Ishikawa (cell line): ENCODE results near the gene BCL6.

ENCODE experiments used
- CEBPB ChIP-seq: IDR thresholded peaks from 2 replicates; pipeline ENCODE4 v1.6.1; 2012
- CREB1 ChIP-seq: IDR thresholded peaks from 2 replicates; pipeline ENCODE4 v1.6.1; 2012; ENCODE audit warnings: low read depth
- EGR1 ChIP-seq: IDR thresholded peaks from 2 replicates; pipeline ENCODE4 v1.6.1; 2012
- EP300 ChIP-seq: IDR thresholded peaks from 2 replicates; pipeline ENCODE4 v1.6.1; 2012; ENCODE audit warnings: borderline replicate concordance
- FOXM1 ChIP-seq: IDR thresholded peaks from 2 replicates; pipeline ENCODE4 v1.6.1; 2012; ENCODE audit warnings: low read depth, borderline replicate concordance
- MAX ChIP-seq: IDR thresholded peaks from 2 replicates; pipeline ENCODE4 v1.6.1; 2012
- NFIC ChIP-seq: IDR thresholded peaks from 2 replicates; pipeline ENCODE4 v1.6.1; 2012
- RAD21 ChIP-seq: IDR thresholded peaks from 2 replicates; pipeline ENCODE4 v1.6.1; 2012; ENCODE audit warnings: low read depth
- REST ChIP-seq: IDR thresholded peaks from 2 replicates; pipeline ENCODE4 v1.6.1; 2012; ENCODE audit warnings: low read depth, mild to moderate bottlenecking
- TAF1 ChIP-seq: IDR thresholded peaks from 2 replicates; pipeline ENCODE4 v1.6.1; 2012; ENCODE audit warnings: low read depth, mild to moderate bottlenecking
- TCF12 ChIP-seq: IDR thresholded peaks from 2 replicates; pipeline ENCODE4 v1.6.1; 2012; ENCODE audit warnings: low read depth
- TEAD4 ChIP-seq: IDR thresholded peaks from 2 replicates; pipeline ENCODE4 v1.6.1; 2012
- USF1 ChIP-seq: IDR thresholded peaks from 2 replicates; pipeline ENCODE4 v1.6.1; 2012
- YY1 ChIP-seq: IDR thresholded peaks from 2 replicates; pipeline ENCODE4 v1.6.1; 2012; ENCODE audit warnings: low read depth
- ZBTB7A ChIP-seq: IDR thresholded peaks from 2 replicates; pipeline ENCODE4 v1.6.1; 2012; ENCODE audit warnings: low read depth

The BCL6 gene

GRCh38 chr3:187742351-187743171 is 2.7 kb downstream of the BCL6 start:
- no peak for TF ChIP-seq EGR1
- no peak for TF ChIP-seq ZBTB7A
- no peak for TF ChIP-seq FOXM1
- TF ChIP-seq TAF1, result no peak
- TF ChIP-seq MAX, result no peak
- no peak for TF ChIP-seq EP300
- no peak for TF ChIP-seq RAD21
- TF ChIP-seq USF1, result no peak
- no peak for TF ChIP-seq CREB1

- TF ChIP-seq FOXM1 (0 out of 2 replicates have a peak, but pooled peaks have one; percentile 27), RAD21 (peak; percentile 97), MAX (peak; percentile 79), REST (no peak), CEBPB (0 out of 2 replicates have a peak, but pooled peaks have one; percentile 12)
These were observed 3.6 kb downstream of the BCL6 start for GRCh38 chr3:187741403-187742350.

GRCh38 chr3:187740421-187741399 is 4.6 kb downstream of the BCL6 start:
- peak; percentile 99 for TF ChIP-seq ZBTB7A
- no peak for TF ChIP-seq CEBPB
- TF ChIP-seq RAD21, result peak; percentile 84
- no peak for TF ChIP-seq TAF1
- no peak for TF ChIP-seq CREB1
- peak; percentile 59; the same call in 1 of the 2 replicates for TF ChIP-seq YY1

- TF ChIP-seq MAX, result peak; percentile 77
- TF ChIP-seq RAD21, result peak; percentile 43; the same call in 1 of the 2 replicates
- no peak for TF ChIP-seq FOXM1
- TF ChIP-seq EGR1, result peak; percentile 77; the same call in 1 of the 2 replicates
- peak; percentile 86 for TF ChIP-seq YY1
- TF ChIP-seq ZBTB7A, result peak; percentile 99
- TF ChIP-seq USF1, result peak; percentile 29
- no peak for TF ChIP-seq TCF12
These were observed 5.5 kb downstream of the BCL6 start for GRCh38 chr3:187739561-187740332.

GRCh38 chr3:187739094-187739560 is 6.1 kb downstream of the BCL6 start:
- TF ChIP-seq TEAD4 (0 out of 2 replicates have a peak, but pooled peaks have one; percentile 40), USF1 (no peak), REST (no peak), TCF12 (0 out of 2 replicates have a peak, but pooled peaks have one; percentile 22), NFIC (peak; percentile 21; the same call in 1 of the 2 replicates)
